ENCODE data around the gene KIAA1586.
A peak's percentile ranks its signal among the peaks of the same experiment; 100 is the strongest.
"Not testable (repeated sequence)": the region's sequence is repeated elsewhere in the genome, so short reads cannot be mapped to it uniquely, and the experiment has no call there.

Gene KIAA1586, protein sequence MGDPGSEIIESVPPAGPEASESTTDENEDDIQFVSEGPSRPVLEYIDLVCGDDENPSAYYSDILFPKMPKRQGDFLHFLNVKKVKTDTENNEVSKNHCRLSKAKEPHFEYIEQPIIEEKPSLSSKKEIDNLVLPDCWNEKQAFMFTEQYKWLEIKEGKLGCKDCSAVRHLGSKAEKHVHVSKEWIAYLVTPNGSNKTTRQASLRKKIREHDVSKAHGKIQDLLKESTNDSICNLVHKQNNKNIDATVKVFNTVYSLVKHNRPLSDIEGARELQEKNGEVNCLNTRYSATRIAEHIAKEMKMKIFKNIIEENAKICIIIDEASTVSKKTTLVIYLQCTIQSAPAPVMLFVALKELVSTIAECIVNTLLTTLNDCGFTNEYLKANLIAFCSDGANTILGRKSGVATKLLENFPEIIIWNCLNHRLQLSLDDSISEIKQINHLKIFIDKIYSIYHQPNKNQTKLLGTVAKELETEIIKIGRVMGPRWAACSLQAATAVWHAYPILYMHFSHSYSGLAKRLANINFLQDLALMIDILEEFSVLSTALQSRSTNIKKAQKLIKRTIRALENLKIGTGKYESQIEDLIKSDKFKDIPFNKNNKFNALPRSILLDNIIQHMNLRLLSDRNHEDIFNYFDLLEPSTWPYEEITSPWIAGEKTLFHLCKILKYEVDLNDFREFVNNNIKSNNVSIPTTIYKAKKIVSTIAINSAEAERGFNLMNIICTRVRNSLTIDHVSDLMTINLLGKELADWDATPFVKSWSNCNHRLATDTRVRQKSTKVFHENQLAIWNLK

DNA sequence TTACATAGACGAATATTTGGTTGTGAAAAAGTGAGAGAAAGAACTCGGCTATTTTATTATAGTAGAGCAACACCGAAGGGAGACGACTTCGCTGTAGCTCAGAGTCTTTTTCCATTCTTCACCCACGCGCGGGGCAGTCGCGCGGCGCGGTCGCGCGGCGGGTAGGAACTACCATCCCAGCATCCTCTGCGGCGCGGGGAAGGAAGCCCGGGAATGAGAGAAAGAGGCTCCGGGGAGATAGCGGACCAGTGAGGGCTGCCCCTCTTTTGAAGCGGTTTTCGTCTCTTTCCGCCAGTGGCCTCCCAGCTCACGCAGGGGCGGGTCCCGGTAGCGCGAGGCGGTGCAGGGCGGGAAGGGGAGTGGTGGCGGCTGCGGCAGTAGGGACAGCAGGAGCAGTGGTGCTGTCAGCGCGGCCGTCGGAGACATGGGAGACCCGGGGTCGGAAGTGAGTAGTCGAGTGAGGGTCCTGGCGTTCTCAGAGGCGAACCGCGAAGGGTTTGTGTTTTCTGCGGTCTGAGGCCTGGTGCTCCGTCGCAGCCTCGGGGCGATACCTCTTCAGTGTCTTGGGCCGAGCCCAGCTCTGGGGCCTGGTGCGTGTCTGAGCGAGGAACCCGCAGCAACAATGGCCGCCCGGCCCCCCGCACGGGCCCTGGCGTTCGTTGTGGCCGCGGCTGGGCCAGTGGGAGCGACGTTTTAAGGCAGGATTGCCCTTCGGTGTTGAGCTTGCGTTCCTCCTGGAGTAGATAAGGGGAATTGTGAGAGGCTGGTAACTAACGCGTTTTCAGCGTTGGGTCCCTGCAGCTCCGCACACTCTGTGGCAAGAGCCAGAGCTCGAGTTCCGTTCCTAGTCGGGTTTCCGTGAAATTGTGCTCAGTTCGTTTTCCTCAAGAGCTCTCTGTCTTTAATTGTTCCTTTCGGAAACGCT, at the start of gene KIAA1586:
Gene KIAA1586, plus strand, starts transcription at position 362 of the 925 bp plus-strand sequence. Its CDS starts 63 bp downstream, at position 425.
- DNase-seq = peak; percentile 77 to 83

DNA sequence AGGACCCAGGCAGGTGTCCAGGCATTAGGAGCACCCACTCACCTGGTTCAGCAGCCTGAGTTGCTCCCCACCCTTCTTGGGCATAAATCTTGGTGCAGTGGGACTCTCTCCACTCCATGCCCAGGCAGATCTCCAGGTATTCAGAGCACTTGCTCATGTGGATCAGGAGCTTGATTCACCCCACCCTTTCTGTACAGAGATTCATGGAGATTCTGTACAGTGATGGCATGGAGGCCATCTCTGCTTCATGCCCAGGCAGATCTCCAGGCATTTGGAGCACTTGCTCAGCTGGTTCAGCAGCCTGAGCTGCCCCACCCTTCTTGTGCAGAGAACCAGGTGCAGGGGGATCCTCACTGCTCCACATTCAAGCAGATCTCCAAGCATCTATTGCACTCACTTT, 47.4 kb upstream of the KIAA1586 start:
- no peak for DNase-seq

DNA sequence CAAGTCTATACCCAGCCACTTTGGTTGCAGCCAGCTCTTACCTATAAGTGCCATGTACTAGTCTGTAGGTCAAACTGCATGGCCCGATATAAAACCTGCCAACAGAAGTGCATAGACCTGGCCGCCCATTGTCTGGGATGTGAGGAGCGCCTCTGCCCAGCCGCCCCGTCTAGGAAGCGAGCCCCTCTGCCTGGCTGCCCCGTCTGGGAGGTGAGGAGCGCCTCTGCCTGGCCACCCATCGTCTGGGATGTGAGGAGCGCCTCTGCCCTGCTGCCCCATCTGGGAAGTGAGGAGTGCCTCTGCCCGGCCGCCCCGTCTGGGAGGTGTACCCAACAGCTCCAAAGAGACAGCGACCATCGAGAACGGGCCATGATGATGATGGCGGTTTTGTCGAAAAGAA, 46.7 kb upstream of the KIAA1586 start:
- not testable (repeated sequence) for DNase-seq

DNA sequence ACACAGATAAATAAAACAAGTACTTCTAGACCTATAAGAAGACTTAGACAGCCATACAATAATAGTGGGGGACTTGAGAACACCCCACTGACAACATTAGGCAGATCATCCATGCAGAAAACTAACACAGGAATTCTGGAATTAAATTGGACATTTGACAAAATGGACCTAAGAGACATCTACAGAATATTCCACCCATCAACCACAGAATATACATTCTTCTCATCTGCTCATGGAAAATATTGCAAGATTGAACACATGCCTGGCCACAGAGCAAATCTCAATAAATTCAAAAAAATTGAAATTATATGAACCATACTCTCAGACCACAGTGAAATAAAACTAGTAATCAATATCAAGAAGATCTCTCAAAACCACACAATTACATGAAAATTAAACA, 44.3 kb upstream of the KIAA1586 start:
- DNase-seq = no peak

DNA sequence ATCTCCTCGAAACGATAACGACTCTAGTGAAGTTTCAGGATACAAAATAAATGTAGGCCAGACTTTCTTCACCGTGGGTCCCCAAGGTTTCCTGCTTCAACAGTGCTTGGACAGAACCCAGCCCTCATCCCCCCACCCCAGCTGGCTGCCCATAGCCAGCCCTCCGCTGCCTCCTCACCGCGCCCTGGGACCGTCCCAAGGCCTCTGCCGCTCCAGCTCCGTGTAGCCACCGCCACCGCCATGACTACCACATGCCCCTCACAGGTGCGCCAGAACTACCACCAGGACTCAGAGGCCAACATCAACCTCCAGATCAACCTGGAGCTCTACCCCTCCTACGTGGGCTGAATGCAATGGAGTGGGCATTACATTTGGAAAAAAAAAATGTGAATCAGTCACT, 42.2 kb upstream of the KIAA1586 start:
- DNase-seq = no peak

DNA sequence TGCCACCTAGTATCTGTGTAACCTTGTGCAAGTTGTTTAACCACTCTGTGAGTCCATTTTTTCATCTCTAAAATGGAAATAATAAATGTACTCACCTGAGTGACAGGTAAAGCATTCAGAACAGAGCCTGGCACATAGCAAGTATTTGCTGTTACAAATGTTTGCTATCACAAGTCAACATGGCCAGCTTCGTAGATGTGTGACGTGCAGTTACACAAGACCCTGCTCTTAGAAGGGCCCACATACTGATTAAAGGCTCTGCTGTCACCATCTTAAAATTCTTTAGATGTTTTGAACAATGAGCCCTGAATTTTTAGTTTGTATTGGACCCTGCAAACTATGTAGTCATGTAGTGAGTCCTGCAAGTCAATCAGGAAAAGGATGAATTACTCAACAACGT, 40.4 kb upstream of the KIAA1586 start:
- no peak for DNase-seq

DNA sequence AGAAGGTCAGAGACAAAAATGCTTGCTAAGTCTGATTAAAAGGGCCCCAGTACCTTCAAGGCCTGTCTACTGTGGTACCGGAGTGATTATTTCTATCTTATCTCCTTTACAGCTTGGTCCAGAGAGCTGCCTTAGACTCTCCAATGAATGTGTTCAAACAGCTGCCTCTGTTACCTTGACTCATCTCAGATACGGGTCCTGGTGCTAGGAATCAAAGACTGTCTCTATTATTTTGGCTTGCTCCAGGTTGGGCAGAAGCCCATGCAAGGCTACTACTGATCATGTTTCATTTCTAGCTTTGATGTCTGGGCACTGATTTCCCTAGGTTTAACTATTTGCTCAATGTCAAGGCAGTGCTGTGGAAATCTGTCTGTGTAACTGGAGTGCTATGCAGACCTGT, 38.4 kb upstream of the KIAA1586 start:
- DNase-seq = not testable (repeated sequence)

DNA sequence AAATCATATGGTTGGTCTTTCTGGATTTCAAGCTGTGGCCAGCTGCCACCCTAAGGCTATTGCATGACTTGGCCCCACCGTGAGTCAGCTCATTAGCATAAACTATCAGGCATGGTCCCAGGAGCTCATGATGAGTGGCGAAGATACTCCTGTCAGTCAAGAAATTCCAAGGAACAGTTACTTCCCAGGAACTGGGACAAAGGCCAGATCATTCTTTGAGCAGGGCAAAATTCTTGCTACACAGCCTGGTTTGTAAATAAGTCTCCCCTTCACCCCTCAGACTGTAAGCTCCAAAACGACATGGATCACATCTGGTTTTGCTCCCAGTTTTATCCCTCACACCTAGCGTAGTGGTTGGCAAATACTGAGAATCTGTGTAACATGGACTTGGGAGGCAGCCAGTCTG, 33.0 kb upstream of the KIAA1586 start:
- DNase-seq = no peak

DNA sequence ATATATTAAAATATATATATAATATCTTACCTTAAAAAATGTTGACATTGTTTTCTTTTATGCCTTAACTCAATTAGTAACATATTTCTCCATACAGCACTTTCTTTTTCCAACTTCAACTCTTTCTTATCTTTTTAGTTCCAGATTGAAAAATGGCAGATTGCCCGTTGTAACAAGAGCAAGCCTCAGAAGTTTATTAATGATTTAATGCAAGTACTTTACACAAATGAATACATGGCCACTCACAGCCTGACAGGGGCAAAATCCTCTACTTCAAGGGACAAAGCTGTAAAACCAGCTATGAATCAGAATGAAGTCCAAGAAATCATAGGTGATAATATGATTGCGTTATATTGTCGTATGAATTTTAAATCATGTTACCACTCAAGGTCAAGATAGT, 29.4 kb upstream of the KIAA1586 start:
- no peak for DNase-seq

DNA sequence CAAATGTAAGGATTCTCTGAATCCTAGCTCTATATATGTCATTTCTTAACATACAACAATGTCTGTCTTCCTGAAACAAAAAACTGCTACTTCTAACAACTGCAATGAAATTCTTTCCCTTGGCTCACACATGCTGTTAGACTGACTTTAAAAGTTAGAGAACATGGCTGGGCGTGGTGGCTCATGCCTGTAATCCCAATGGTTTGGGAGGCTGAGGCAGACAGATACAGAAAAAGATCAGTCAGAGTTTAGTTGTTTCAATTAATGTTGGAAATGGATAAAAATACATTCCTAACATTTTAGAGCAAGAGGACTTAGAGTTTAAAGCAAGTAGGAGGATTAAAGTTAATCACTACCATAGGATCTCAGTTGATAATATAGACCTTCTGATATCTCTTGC, 28.7 kb upstream of the KIAA1586 start:
- DNase-seq = no peak

DNA sequence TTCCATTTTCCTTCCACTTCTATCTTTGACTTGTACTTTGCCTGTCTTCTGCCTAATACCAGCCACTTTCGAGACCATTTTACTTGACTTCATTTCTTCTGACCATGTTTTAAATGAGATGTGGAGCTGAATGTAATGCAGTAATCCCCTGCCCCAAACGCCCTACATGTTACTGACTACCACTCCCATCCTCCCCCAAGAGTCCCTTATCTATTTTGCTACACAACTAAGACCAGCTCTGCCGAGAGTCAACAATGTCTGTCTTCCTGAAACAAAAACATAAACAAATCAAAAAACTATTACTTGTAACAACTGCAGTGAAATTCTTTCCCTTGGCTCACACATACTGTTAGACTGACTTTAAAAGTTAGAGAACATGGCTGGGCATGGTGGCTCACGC, 27.1 kb upstream of the KIAA1586 start:
- DNase-seq = no peak

DNA sequence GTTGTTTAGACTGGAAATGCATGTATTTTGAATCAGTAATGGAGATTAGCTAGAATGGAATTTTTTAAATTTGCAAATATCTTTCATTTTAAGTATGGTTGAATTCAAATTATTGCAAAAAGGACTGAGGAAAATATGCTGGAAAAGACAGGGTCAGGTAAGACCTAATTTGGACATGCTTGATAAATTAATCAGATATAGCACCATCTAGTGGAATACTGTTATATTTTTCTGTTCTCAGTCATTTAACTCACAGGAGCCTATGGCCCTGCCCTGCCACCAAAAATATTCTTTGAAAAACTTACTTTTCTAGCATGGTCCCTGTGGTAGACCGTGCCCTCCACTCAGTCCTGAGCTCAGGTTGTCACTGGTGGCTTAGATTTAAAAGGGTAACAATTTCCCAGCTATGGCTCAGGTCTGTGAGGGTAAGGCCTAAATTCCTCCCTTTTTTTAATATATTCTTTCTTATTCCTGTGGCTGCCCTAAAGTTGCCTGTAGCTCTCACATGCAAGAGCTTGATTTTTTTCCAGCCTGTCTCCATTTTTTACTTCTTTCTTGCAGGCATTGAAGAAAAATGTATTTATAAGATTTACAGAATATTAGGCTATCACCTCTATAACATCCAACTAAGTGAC, 25.3 kb upstream of the KIAA1586 start:
- DNase-seq = peak in 1 of 2 donors; percentile 45

DNA sequence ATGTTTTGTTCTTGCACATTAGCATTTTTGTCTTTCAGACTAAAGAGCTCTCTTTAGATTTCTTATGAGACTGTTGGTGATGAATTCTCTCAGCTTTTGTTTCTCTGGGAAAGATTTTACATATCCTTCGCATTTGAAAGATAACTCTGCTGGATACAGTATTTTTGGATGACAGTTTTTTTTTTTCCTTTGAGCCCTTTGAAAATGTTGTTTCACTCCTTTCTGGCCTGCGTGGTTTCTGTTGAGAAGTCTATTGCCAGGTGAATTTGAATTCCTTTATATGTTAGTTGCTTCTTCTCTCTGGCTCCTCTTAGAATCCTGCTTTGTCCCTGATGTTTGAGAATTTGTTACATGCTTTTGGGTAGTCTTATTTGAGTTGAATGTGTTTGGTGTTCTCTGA, 22.2 kb upstream of the KIAA1586 start:
- no peak for DNase-seq

DNA sequence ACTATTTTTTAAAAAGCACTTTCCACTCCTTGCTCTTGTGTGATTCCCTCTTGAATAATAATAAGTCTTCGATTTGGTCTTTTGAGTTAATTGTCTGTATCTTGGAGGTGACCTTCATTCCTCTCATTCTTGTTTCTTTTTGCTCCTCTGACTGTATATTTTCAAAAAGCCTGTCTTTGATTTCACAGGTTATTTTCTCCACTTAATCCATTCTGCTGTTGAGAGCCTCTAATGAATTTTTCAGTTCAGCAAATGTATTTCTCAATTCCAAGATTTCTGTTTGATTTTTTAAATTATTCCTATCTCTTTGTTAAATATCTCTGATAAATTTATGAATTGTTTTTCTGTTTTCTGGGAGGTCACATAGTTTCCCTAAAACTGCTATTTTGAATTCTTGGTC, 21.7 kb upstream of the KIAA1586 start:
- no peak for DNase-seq

DNA sequence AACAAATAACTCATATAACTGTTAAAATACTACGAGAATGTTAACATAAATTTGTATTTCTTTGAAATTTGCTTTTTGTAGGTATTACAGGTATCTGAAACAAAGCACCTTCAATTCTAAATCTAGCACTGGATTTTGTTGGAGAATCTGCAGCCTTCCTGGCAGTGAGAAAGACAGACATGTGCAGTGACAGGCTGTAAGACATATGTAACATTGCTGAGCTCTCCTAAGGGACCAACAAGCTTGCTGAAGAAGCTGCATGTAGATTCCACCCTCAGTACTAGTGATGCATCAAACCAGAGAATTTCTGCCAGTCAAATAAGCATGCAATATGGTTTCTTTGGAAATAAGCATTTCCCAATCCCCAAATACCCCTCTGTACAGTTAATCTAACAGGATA, 20.5 kb upstream of the KIAA1586 start:
- no peak for DNase-seq

DNA sequence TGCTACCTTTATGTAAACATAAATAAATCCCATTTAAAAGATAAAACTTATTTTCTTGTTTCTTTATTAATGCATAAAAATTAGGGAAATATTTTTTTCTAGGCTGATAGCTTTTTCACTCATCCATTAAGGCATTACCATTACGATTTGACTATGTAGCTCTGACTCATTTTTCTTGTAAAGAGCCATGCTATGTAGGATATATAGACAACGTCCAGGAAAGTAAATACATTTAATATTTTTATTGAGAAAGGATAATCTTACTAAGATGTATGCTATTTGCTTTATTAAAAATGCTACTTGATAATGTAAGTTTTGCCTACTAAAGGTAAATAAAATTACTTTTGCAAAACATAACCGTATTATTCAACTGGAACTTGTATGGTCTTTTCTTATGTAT, 19.2 kb upstream of the KIAA1586 start:
- no peak for DNase-seq

DNA sequence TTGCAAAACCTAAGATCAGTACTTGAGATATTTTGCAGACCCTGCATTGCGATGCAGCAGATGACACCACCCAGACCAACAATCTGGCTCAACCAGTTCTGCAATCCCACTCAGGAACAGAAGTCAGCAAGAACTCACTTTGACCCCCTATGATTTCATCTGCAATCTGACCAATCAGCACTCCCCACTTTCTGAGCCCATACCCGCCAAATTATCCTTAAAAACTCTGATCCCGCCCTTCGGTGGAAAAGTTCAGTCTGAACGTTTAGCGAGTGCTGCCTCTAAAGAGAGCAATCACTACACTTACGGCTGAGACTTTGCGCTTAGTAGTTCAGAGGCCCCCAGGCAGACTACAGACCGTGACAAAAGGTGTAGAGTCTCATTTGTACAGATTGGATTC, 17.3 kb upstream of the KIAA1586 start:
- DNase-seq = no peak

DNA sequence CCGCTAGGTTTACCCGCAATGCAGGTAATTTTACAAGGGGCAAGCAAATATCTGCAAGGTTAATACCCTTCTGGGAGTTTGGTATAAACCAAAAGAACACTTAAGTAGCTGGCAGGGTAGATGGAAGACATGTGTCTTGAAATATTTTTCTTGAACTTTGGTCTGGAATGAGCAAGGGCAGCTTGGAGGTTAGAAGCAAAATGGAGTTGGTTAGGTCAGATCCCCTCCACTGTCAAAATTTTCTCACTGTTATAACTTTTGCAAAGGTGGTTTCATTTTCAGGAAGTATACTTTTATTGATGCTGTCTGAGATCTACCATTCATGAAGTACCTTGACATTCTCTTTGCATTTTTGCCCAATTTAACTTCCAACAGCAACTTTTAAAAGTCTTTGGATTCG, 13.3 kb upstream of the KIAA1586 start:
- DNase-seq = no peak

DNA sequence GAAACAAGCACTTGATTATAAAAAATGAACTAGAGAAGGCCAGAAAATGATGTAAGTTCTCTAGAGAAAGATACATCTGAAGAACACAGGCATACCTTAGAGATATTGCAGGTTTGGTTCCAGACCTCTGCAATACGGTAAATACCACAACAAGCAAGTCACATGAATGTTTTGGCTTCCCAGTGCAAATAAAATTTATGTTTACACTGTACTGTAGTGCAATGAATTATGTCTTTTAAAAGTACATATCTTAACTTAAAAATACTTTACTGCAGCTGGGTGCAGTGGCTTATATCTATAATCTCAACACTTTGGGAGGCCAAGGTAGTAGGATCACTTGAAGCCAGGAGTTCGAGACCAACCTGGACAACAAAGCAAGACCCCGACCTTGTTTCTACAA, 10.9 kb upstream of the KIAA1586 start:
- DNase-seq = no peak

DNA sequence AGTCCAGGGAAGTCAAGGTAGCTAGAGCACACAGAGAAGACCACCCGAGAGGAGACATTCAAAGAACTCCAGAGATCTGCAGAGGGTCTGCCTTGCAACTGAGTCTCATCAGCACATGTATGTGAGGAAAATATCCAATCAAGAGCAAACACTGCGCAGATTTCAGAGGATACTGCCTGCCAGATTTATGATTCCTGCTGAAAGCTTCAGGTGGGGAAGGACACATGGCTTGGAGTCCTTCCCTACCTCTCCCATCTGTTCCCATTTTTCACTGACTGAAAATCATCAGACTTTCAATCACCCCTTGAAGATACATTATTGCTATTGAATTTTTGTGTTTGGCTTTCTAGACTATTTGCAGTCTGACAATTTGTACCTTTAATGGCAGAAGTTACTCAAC, 7.6 kb upstream of the KIAA1586 start:
- no peak for DNase-seq

DNA sequence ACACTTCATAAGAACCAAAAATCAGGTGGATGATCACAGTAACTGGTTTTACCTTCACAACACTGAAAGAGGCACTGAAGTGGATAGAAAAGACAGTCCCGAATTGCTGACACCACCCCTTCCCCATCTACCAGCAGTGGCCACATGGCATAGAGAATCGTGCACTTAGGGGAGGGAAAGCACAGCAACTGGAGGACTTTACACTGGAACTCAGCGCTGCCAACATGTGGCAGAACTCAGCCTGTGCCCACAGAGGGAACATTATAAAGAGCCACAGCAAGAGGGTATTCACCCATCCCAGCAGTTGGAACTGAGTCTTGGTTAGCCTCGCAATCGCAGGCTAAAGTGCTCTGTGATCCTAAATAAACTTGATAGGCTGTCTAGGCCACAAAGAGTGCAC, 6.5 kb upstream of the KIAA1586 start:
- no peak for DNase-seq

DNA sequence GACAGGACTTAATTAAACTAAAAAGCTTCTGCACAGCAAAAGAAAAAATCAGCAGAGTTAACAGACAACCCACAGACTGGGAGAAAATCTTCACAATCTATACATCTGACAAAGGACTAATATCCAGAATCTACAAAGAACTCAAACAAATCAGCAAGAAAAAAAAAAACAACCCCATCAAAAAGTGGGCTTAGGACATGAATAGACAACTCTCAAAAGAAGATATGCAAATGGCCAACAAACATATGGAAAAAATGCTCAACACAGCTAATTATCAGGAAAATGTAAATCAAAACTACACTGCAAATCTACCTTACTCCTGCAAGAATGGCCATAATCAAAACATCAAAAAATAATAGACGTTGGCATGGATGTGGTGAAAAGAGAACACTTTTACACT, 2.4 kb upstream of the KIAA1586 start:
- not testable (repeated sequence) for DNase-seq

DNA sequence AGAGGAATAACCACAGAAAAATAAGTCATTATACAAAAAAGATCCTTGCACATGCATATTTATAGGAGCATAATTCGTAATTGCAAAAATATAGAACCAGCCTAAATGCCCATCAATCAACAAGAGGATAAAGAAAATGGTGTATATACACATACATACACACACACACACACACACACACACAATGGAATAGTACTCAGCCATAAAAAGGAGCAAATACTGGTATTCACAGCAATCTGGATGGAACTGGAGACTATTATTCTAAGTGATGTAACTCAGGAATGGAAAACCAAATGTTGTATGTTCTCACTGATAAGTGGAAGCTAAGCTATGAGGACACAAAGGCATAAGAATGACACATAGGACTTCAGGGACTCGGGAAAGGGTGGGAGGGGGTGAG, 1.9 kb upstream of the KIAA1586 start:
- DNase-seq = no peak

All from CD4-positive, alpha-beta T cell treated with Interleukin-4 for 1 hour (primary cell).